VCaP (cell line): ENCODE results near the gene KCNMA1.

Source experiments
- H3K27ac ChIP-seq: fragments of 450-650 bp; 2 replicates; pipeline ENCODE4 v1.5.1; 2017
- CTCF ChIP-seq: fragments of 450-650 bp; conservative IDR thresholded peaks from 2 replicates; pipeline ENCODE4 v1.5.1; 2017; ENCODE audit warnings: mild to moderate bottlenecking, moderate library complexity

Gene KCNMA1

GRCh38 chr10:77680811-77681210 lies 43.2 kb upstream of the KCNMA1 start:
- no peak overlapping the region for H3K27ac ChIP-seq
- TF ChIP-seq CTCF: no peak

- no peak overlapping the region for H3K27ac ChIP-seq
- no peak for TF ChIP-seq CTCF
These were observed 42.5 kb upstream of the KCNMA1 start for GRCh38 chr10:77680065-77680464.

GRCh38 chr10:77679217-77679616 lies 41.6 kb upstream of the KCNMA1 start:
- no peak overlapping the region for H3K27ac ChIP-seq
- TF ChIP-seq CTCF: no peak

- TF ChIP-seq CTCF: no peak
- no peak overlapping the region for H3K27ac ChIP-seq
These were observed 40.5 kb upstream of the KCNMA1 start for GRCh38 chr10:77678146-77678545.

GRCh38 chr10:77675347-77675746 lies 37.7 kb upstream of the KCNMA1 start:
- no peak for TF ChIP-seq CTCF
- no peak overlapping the region for H3K27ac ChIP-seq

- TF ChIP-seq CTCF: no peak
- no peak overlapping the region for H3K27ac ChIP-seq
These were observed 36.0 kb upstream of the KCNMA1 start for GRCh38 chr10:77673515-77674140.

GRCh38 chr10:77673101-77673500 lies 35.5 kb upstream of the KCNMA1 start:
- TF ChIP-seq CTCF: no peak

More at GRCh38 chr10:77673101-77673500, 35.5 kb upstream of the KCNMA1 start:
- H3K27ac ChIP-seq: no peak overlapping the region
